ENCODE data around the gene HSD17B10. TPM values are rescaled to one million over a fixed set of nuclear protein-coding genes. Genes with fewer than 3 reads are reported as not detected.
"Not testable (repeated sequence)": the region's sequence is repeated elsewhere in the genome, so short reads cannot be mapped to it uniquely, and the experiment has no call there.

The HSD17B10 gene
- total and polyA plus RNA-seq, 12 donors: 43.9 to 212 (median 105) TPM

DNA sequence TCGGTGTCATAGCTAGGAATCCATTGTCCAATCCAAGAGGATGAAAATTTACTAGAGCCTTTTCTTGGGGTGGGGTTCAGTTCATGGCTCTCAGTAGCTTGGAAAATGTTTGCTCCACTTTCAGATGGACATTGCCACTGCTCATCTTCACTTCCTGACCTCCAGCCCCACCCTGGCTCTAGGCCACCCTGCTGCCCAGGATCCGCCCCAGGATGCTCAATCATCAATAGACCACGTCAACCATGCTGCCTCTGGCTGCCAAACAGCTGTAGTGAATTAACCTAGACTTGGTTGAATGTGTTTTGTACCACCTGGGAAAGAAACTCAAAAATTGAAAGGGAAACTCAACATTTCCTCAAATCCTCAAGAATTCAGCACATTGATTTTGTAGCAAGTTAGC lies 37.2 kb upstream of the HSD17B10 start:
- 73 to 86% methylated on average over 3 of the region's 3 CpGs for WGBS, 2 donors
- H3K36me3 ChIP-seq: no peaks in the 10 kb centered on the region
- peaks cover 0 to 87% (median 0%) of the 10 kb centered on the region in 7 donors for H3K27me3 ChIP-seq
- ATAC-seq: no peak
- TF ChIP-seq, protein P1, sequence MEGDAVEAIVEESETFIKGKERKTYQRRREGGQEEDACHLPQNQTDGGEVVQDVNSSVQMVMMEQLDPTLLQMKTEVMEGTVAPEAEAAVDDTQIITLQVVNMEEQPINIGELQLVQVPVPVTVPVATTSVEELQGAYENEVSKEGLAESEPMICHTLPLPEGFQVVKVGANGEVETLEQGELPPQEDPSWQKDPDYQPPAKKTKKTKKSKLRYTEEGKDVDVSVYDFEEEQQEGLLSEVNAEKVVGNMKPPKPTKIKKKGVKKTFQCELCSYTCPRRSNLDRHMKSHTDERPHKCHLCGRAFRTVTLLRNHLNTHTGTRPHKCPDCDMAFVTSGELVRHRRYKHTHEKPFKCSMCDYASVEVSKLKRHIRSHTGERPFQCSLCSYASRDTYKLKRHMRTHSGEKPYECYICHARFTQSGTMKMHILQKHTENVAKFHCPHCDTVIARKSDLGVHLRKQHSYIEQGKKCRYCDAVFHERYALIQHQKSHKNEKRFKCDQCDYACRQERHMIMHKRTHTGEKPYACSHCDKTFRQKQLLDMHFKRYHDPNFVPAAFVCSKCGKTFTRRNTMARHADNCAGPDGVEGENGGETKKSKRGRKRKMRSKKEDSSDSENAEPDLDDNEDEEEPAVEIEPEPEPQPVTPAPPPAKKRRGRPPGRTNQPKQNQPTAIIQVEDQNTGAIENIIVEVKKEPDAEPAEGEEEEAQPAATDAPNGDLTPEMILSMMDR (IDR thresholded peaks at IDR 0.05): no peak
- no peaks in the 10 kb centered on the region for H3K4me1 ChIP-seq
- DNase-seq: no peak
- no peak overlapping the region for H3K4me3 ChIP-seq
- no peaks in the 10 kb centered on the region for H3K9me3 ChIP-seq
- intact Hi-C loops (cut with DNase I): loop anchor here in 1 of 10 donors (10.0 kb wide), 1 partner anchor 57 kb away; no protein-coding TSS in a partner anchor
- no peak overlapping the region for H3K27ac ChIP-seq

DNA sequence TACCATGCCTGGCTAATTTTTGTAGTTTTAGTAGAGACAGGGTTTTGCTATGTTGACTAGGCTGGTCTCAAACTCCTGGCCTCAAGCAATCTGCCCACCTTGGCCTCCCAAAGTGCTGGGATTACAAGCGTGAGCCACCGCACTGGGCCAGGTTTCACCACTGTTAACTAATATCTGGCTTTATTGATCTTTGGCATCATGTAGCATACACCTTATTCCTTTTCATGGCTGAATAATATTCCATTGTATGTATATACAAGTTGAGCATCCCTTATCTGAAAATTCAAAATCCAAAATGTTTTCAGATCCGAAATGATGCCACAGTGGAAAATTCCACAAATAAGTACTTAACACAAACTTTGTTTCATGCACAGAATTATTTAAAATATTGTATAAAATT lies 34.5 kb upstream of the HSD17B10 start:
- H3K4me1 ChIP-seq; intact Hi-C loops (cut with DNase I); H3K4me3 ChIP-seq; DNase-seq; H3K9me3 ChIP-seq; H3K27ac ChIP-seq; H3K36me3 ChIP-seq; ATAC-seq: not testable (repeated sequence)
- WGBS, 2 donors: 85 to 94% methylated on average over 3 of the region's 3 CpGs
- H3K27me3 ChIP-seq: peaks cover 0 to 80% (median 0%) of the 10 kb centered on the region in 7 donors

DNA sequence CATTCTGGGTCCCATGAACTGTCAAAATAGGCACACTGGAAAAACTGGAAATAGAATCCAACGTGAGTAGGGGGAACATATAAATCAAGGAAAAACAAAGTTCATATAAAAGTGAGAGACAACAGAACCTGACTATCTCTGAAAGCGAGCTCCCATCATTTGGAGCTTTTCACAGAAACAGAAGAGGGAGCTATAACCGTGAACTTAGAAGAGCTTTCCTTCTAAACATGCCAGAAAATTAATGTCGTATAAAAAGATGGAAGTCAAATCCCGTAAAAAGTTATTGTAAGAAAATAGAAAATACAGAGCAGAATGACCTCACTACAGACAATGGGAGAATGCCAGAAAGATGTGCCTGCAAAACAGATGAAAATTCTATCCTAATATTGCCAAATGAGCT lies 23.9 kb upstream of the HSD17B10 start:
- Histone ChIP-seq H3K27ac (no peak overlapping the region), H3K27me3 (peaks cover 0 to 73% (median 0%) of the 10 kb centered on the region in 7 donors), H3K9me3 (no peaks in the 10 kb centered on the region), H3K36me3 (no peaks in the 10 kb centered on the region), H3K4me3 (no peak overlapping the region), H3K4me1 (no peaks in the 10 kb centered on the region)
- 32 to 60% methylated on average over 5 of the region's 5 CpGs for WGBS, 2 donors
- intact Hi-C loops (cut with DNase I): no loop called here
- DNase-seq (no peak), ATAC-seq (no peak)
- TF ChIP-seq, protein P1 (IDR thresholded peaks at IDR 0.05): no peak

DNA sequence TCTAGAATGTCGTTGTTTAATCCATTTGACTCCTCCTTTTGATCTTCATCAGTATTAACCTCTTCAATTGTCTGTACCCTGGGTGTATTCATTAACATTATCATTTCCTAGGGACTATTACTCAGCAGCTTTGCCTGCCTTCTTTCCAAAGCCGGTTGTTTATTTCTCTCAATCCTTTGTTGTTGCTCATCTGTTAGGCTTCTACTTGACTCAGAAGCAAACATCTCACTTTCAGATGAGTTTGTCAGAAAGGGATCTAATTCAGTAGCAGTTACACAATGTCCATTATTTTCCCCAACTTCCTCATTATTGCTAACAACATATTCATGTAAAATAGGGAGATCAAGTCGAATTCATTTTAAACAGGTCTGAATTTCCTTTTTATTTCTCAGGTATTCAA lies 22.1 kb upstream of the HSD17B10 start:
- peaks cover 0 to 78% (median 0%) of the 10 kb centered on the region in 7 donors for H3K27me3 ChIP-seq
- TF ChIP-seq, protein P1 (IDR thresholded peaks at IDR 0.05): no peak
- H3K36me3 ChIP-seq: no peaks in the 10 kb centered on the region
- no peaks in the 10 kb centered on the region for H3K9me3 ChIP-seq
- DNase-seq (no peak), ATAC-seq (no peak)
- WGBS, 2 donors: 55 to 72% methylated on average over 3 of the region's 3 CpGs
- no peak overlapping the region for H3K4me3 ChIP-seq
- intact Hi-C loops (cut with DNase I): no loop called here
- no peaks in the 10 kb centered on the region for H3K4me1 ChIP-seq
- no peak overlapping the region for H3K27ac ChIP-seq

DNA sequence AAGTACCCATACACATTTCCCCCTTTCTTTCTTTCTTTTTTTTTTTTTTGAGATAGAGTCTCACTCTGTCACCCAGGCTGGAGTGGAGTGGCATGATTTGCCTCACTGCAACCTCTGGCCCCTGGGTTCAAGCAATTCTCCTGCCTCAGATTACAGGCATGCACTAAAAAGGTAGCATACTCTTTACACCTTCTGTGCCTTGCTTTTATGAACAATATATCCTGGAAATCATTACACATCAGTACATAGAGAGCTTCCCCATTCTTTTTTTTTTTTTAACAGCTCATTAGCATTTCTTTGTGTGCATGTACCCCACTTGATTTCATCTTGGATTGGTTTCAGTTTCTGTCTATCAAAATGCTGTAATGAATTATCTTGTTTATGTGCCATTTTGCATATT lies 18.6 kb upstream of the HSD17B10 start:
- no peaks in the 10 kb centered on the region for H3K36me3 ChIP-seq
- H3K4me3 ChIP-seq: no peak overlapping the region
- intact Hi-C loops (cut with DNase I): no loop called here
- H3K9me3 ChIP-seq: no peaks in the 10 kb centered on the region
- ATAC-seq (no peak), DNase-seq (no peak)
- H3K4me1 ChIP-seq: no peaks in the 10 kb centered on the region
- peaks cover 0 to 68% (median 0%) of the 10 kb centered on the region in 7 donors for H3K27me3 ChIP-seq
- H3K27ac ChIP-seq: no peak overlapping the region
- TF ChIP-seq, protein P1 (IDR thresholded peaks at IDR 0.05): no peak
